GM12891 (cell line): Measurements from ENCODE around the gene GPX3.

Experiments used
- DNase-seq: peaks from one replicate; pipeline ENCODE4 v3.0.0; 2011; ENCODE audit warnings: low spot score; ENCODE audit not compliant: insufficient read length
- FAIRE-seq: peaks from 2 replicates; lab custom pipeline; 2011; peaks lifted over from hg19 to GRCh38; lab: Jason Lieb, UNC
- PAX5 ChIP-seq: IDR thresholded peaks from 2 replicates; pipeline ENCODE4 v1.6.1; 2011; ENCODE audit warnings: low read length, moderate library complexity, mild to moderate bottlenecking; ENCODE audit not compliant: insufficient read depth, severe bottlenecking
- POLR2A ChIP-seq: IDR thresholded peaks from 2 replicates; pipeline ENCODE4 v1.6.1; 2011; ENCODE audit warnings: low read depth, low read length, control low read depth
- POLR2AphosphoS5 ChIP-seq: IDR thresholded peaks from 2 replicates; pipeline ENCODE4 v1.6.1; 2011; ENCODE audit warnings: low read depth, low read length, control low read depth
- POU2F2 ChIP-seq: IDR thresholded peaks from 2 replicates; pipeline ENCODE4 v1.6.1; 2011; ENCODE audit warnings: low read depth, mild to moderate bottlenecking, control low read depth, low read length, moderate library complexity
- SPI1 ChIP-seq: IDR thresholded peaks from 2 replicates; pipeline ENCODE4 v1.6.1; 2011; ENCODE audit warnings: low read depth, low read length, control low read depth
- TAF1 ChIP-seq: IDR thresholded peaks from 2 replicates; pipeline ENCODE4 v1.6.1; 2011; ENCODE audit warnings: low read depth, low read length, control low read depth

The GPX3 gene

GRCh38 chr5:151031554-151031953 is 11.2 kb downstream of the GPX3 start:
- no peak for FAIRE-seq
- TF ChIP-seq POLR2AphosphoS5 (peak; percentile 25; the same call in 1 of the 2 replicates), POU2F2 (no peak)
- no peak for DNase-seq

DNA sequence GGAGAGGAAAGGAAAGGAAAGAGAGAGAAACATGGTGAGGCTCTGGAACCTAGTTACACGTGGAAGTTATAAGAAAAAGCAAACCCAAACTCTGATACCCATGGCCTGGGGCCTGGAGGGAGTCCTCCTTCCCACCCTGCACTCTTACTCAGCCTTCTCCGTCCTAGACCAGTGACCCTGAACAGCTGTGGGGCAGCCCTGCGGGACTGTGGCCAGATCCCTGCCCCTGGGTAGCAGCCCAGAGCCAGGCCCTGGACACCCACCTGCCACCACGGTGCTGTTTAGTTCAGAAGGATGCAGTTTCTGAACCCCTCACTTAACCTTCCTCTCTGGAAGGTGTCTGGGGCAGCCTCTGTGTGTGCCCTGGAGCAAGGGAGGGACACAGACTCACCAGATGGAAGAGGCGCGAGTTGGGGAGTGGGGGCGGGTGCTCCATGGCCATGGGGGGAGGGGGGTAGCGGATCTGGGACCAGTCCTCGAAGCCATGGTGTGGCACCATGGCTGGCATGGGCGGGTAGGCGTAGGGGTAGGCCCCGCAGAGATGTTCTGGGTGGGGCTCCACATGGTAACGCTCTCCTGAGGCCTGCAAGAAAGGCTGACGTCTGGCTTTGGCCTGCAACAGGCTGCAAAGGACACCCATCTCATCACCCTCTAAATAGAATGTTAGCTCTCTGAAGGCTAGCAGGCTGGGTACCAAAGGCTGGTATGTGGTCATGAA is 13.0 kb downstream of the GPX3 start:
- TF ChIP-seq PAX5 (no peak), POU2F2 (no peak), SPI1 (no peak)
- DNase-seq, result no peak
- FAIRE-seq, result no peak

GRCh38 chr5:151034422-151035379 is 14.3 kb downstream of the GPX3 start:
- peak; percentile 6; the same call in 1 of the 2 replicates for TF ChIP-seq POLR2A
- no peak; the same call in 1 of the 2 replicates for TF ChIP-seq POLR2AphosphoS5
- FAIRE-seq (no peak), DNase-seq (no peak)

GRCh38 chr5:151036556-151036955 is 16.2 kb downstream of the GPX3 start:
- no peak for TF ChIP-seq SPI1
- no peak for TF ChIP-seq POLR2AphosphoS5
- TF ChIP-seq POU2F2, result no peak
- TF ChIP-seq TAF1, result no peak
- no peak for TF ChIP-seq POLR2A
- no peak for TF ChIP-seq PAX5
- DNase-seq (no peak), FAIRE-seq (no peak)

GRCh38 chr5:151037561-151038411 is 17.4 kb downstream of the GPX3 start:
- no peak for FAIRE-seq
- no peak for DNase-seq
- TF ChIP-seq POLR2A, result 0 out of 2 replicates have a peak, but pooled peaks have one; percentile 19
- TF ChIP-seq SPI1, result no peak
- no peak for TF ChIP-seq TAF1
- TF ChIP-seq POLR2AphosphoS5, result no peak

- DNase-seq (no peak), FAIRE-seq (no peak)
- TF ChIP-seq SPI1 (no peak), POLR2AphosphoS5 (no peak), TAF1 (no peak), POU2F2 (no peak), PAX5 (no peak), POLR2A (no peak)
Measured at GRCh38 chr5:151038412-151038745, 18.0 kb downstream of the GPX3 start.

DNA sequence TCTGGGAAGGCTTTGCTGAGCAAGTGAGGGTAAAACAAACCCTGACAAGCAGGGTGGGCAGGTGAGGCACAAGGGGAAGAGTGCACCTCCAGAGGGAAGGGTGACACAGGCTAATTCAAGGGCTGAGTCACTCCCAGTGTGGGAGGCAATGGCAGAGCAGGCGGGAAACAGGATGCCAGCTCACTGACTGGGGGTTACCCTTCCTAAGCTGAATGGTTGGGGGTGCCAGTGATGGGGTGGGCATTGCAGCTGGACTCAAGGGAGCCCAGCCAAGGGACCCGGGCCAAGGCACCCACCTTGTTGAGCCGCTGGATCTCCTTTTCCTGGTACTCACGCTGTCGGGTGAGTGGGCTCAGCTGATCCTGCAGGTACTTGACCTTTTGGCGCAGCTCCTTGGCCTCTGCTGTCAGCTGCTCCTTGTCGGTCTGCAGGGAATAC is 18.4 kb downstream of the GPX3 start:
- TF ChIP-seq POLR2AphosphoS5 (no peak), POU2F2 (no peak), TAF1 (no peak)
- no peak for DNase-seq
- FAIRE-seq, result no peak

- DNase-seq (no peak), FAIRE-seq (no peak)
- TF ChIP-seq POU2F2 (no peak), PAX5 (no peak), POLR2AphosphoS5 (no peak), TAF1 (no peak), SPI1 (no peak), POLR2A (no peak; the same call in 1 of the 2 replicates)
Measured at GRCh38 chr5:151039665-151040064, 19.3 kb downstream of the GPX3 start.

GRCh38 chr5:151040211-151040747 is 19.9 kb downstream of the GPX3 start:
- DNase-seq (no peak), FAIRE-seq (no peak)
- TF ChIP-seq POLR2A (no peak), TAF1 (no peak), POLR2AphosphoS5 (no peak), SPI1 (no peak), PAX5 (no peak), POU2F2 (no peak)
